K562 (cell line): Measurements from ENCODE around the gene TPGS1. TPM values are rescaled to one million over a fixed set of nuclear protein-coding genes. Genes with fewer than 3 reads are reported as not detected.

ENCODE experiments used
- ATF7 ChIP-seq: fragments of 450-650 bp; IDR thresholded peaks from 2 replicates; pipeline ENCODE4 v1.7.1; 2014; ENCODE audit warnings: mild to moderate bottlenecking, moderate library complexity
- CC2D1A ChIP-seq: fragments of 450-650 bp; IDR thresholded peaks from 2 replicates; pipeline ENCODE4 v1.6.1; 2017; ENCODE audit warnings: mild to moderate bottlenecking
- CCNT2 ChIP-seq: IDR thresholded peaks from 2 replicates; pipeline ENCODE4 v1.6.1; 2011; ENCODE audit warnings: borderline replicate concordance, low read depth, mild to moderate bottlenecking, moderate library complexity, mixed read lengths, low read length; ENCODE audit not compliant: insufficient read length; ENCODE audit errors: extremely low read depth
- E4F1 ChIP-seq: fragments of 250-450 bp; sonication (Bioruptor Pico); IDR thresholded peaks from 2 replicates; pipeline ENCODE4 v1.5.0; 2021; ENCODE audit warnings: mild to moderate bottlenecking, borderline replicate concordance
- EGR1 ChIP-seq: fragments of 450-650 bp; conservative IDR thresholded peaks from 2 replicates; pipeline ENCODE4 v1.6.1; 2017; ENCODE audit warnings: mild to moderate bottlenecking
- ESRRA ChIP-seq: fragments of 450-650 bp; IDR thresholded peaks from 2 replicates; pipeline ENCODE4 v1.6.1; 2014; ENCODE audit warnings: low read depth, mild to moderate bottlenecking, moderate library complexity, borderline replicate concordance
- MYC ChIP-seq, 2 experiments: fragments of 250-450 bp in 1 of 2; sonication (Bioruptor Pico) in 1 of 2; IDR thresholded peaks; 2 replicates each; pipeline versions ENCODE4 v1.5.1 to v1.6.1; 2012 to 2021; ENCODE audit warnings: low read depth in 2 of 2, borderline replicate concordance in 1 of 2, improper control_type of control experiment in 1 of 2, low read length in 1 of 2, mild to moderate bottlenecking in 1 of 2, moderate library complexity in 1 of 2
- NR3C1 ChIP-seq: sonication (generic); formaldehyde crosslinking; IDR thresholded peaks from 2 replicates; pipeline ENCODE4 v1.8.1; 2022; ENCODE audit warnings: missing genetic modification reagents
- PCBP2 ChIP-seq: fragments of 200-400 bp; formaldehyde crosslinking; IDR thresholded peaks from 2 replicates; pipeline ENCODE4 v1.6.1; 2018; ENCODE audit warnings: low read length, low read depth, mild to moderate bottlenecking, moderate library complexity; ENCODE audit not compliant: poor library complexity, severe bottlenecking
- PML ChIP-seq: IDR thresholded peaks from 2 replicates; pipeline ENCODE4 v1.6.1; 2012; ENCODE audit warnings: low read length, inconsistent platforms
- SIRT6 ChIP-seq: IDR thresholded peaks from one replicate; pipeline ENCODE4 v1.6.1; 2012; ENCODE audit warnings: low read depth, mild to moderate bottlenecking, control low read depth, inconsistent platforms, low read length, moderate library complexity
- SNIP1 ChIP-seq: fragments of 450-650 bp; IDR thresholded peaks from 2 replicates; pipeline ENCODE4 v1.7.1; 2017; ENCODE audit warnings: low read depth, mild to moderate bottlenecking
- SOX6 ChIP-seq: fragments of 450-650 bp; IDR thresholded peaks from 2 replicates; pipeline ENCODE4 v1.6.1; 2014; ENCODE audit warnings: mild to moderate bottlenecking
- TAF15 ChIP-seq: fragments of 200-400 bp; formaldehyde crosslinking; IDR thresholded peaks from 2 replicates; pipeline ENCODE4 v1.6.1; 2017; ENCODE audit warnings: mild to moderate bottlenecking, low read depth, low read length, moderate library complexity
- TFAM ChIP-seq: fragments of 250-450 bp; sonication (Bioruptor Pico); conservative IDR thresholded peaks from 2 replicates; pipeline ENCODE4 v1.5.0; 2021; ENCODE audit warnings: mild to moderate bottlenecking, moderate library complexity
- THRA ChIP-seq: fragments of 450-650 bp; IDR thresholded peaks from 2 replicates; pipeline ENCODE4 v1.6.1; 2017; ENCODE audit warnings: mild to moderate bottlenecking, moderate library complexity
- THRB ChIP-seq: fragments of 450-650 bp; formaldehyde crosslinking; conservative IDR thresholded peaks from 2 replicates; pipeline ENCODE4 v1.4.0; 2022; ENCODE audit warnings: mild to moderate bottlenecking, missing genetic modification characterization
- TRIM24 ChIP-seq, 2 experiments: fragments of 450-650 bp; IDR thresholded peaks; 2 replicates each; pipeline ENCODE4 v1.6.1; 2016
- ZBTB33 ChIP-seq: sonication (generic); formaldehyde crosslinking; IDR thresholded peaks from 2 replicates; pipeline ENCODE4 v1.8.1; 2023; ENCODE audit warnings: mild to moderate bottlenecking, missing genetic modification reagents
- ZC3H8 ChIP-seq: fragments of 450-650 bp; IDR thresholded peaks from 2 replicates; pipeline ENCODE4 v1.6.1; 2017
- ZNF41 ChIP-seq: fragments of 250-450 bp; sonication (Bioruptor Pico); conservative IDR thresholded peaks from 2 replicates; pipeline ENCODE4 v1.4.0; 2020; ENCODE audit warnings: mild to moderate bottlenecking
- ZNF507 ChIP-seq: conservative IDR thresholded peaks from 2 replicates; pipeline ENCODE4 v1.6.1; 2017; ENCODE audit warnings: missing genetic modification characterization, missing compliant biosample characterization
- polyA plus RNA-seq, 8 experiments: library from polyadenylated mRNA; depleted of rRNA in 4 of 8; stranded (reverse) in 5 of 8; unstranded in 3 of 8; fragments of >200 nt; fragmentation: Nextera tagmentation in 2 of 8; fragmentation: Illumina TruSeq in 1 of 8; extraction: Ambion mirVana in 2 of 8; extraction: Trizol in 1 of 8; gene quantifications; 2 replicates each; pipeline versions ENCODE4 v1.2.1 to v1.2.3, GENCODE V29; 2011 to 2014; ENCODE audit warnings: inconsistent platforms in 1 of 8, missing spikeins in 1 of 8
- total RNA-seq, 7 experiments: library from RNA; depleted of rRNA in 6 of 7; stranded (reverse); fragments of >200 nt in 6 of 7; fragmentation: Illumina TruSeq in 2 of 7; extraction: Trizol in 2 of 7; gene quantifications; 2 replicates each; pipeline versions ENCODE4 v1.2.1 to v1.2.3, GENCODE V29; 2011 to 2021; ENCODE audit warnings: low replicate concordance in 1 of 7

The TPGS1 gene
- total and polyA plus RNA-seq, 9 of the 15 experiments (the other 6 are each of a cell fraction or from before 2014, with no cell fraction given): 0.30 to 31.6 (median 1.2) TPM; not detected in 2

- TF ChIP-seq NR3C1 (CRISPR knock-in tag) (no peak), ESRRA (peak; percentile 85), PCBP2 (no peak), PML (no peak), ZC3H8 (0 out of 2 replicates have a peak, but pooled peaks have one; percentile 34), SOX6 (no peak), THRA (no peak), TAF15 (no peak), ZBTB33 (CRISPR knock-in tag) (no peak), THRB (0 out of 2 replicates have a peak, but pooled peaks have one; percentile 10), ZNF507 (no peak), EGR1 (peak; percentile 96), ZNF41 (CRISPR knock-in tag) (no peak), ATF7 (peak; percentile 51; the same call in 1 of the 2 replicates), E4F1 (no peak), SNIP1 (no peak), MYC (IDR thresholded peaks at IDR 0.05; ENCODE audit: low read depth, low read length) (no peak), MYC (CRISPR knock-in tag; IDR thresholded peaks at IDR 0.05; ENCODE audit: borderline replicate concordance, low read depth) (0 out of 2 replicates have a peak, but pooled peaks have one; percentile 44), TFAM (CRISPR knock-in tag) (no peak), SIRT6 (no peak), TRIM24 (IDR thresholded peaks at IDR 0.05) (peak in 1 of 2 experiments; percentile 57; a peak in 1 of 4 replicates), CCNT2 (no peak), CC2D1A (peak; percentile 34; the same call in 1 of the 2 replicates)
Observed at GRCh38 chr19:495402-496111, 11.7 kb upstream of the TPGS1 start (continued).
